ENCODE data around the gene S100P.

DNA sequence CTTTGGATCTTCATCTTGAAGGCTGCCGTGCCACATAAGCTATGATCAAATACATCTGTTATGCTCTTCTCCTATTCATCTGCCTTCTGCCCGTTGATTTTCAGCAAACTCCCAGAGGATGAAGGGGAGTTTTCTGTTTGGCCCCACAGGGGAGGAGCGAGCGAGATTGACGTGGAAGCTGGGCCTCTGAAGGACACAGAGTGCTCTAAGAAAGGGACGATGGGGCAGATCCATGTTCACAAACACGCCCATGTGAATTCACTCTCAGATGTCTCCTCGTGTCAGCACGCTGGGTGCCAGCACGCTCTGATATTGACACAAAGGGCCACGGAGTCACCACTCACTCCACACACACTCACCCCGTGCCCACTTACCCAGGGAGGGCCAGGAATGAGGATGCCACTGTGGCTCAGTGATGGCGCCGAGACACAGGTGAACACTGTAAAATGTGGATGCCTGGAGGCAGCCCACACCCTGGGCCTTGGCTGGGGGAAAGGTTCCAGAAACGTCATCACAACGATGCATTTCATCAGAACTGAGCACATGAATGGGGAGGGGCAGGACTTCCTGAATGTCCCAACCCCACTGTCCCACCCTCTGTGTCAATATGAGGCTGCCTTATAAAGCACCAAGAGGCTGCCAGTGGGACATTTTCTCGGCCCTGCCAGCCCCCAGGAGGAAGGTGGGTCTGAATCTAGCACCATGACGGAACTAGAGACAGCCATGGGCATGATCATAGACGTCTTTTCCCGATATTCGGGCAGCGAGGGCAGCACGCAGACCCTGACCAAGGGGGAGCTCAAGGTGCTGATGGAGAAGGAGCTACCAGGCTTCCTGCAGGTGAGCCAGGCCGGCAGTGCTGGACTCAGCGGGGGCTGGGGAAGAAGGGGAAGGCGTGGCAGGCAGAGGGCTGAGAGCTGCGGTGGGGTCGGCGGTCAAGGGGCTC, at the start of gene S100P:
- TF ChIP-seq, protein P1, sequence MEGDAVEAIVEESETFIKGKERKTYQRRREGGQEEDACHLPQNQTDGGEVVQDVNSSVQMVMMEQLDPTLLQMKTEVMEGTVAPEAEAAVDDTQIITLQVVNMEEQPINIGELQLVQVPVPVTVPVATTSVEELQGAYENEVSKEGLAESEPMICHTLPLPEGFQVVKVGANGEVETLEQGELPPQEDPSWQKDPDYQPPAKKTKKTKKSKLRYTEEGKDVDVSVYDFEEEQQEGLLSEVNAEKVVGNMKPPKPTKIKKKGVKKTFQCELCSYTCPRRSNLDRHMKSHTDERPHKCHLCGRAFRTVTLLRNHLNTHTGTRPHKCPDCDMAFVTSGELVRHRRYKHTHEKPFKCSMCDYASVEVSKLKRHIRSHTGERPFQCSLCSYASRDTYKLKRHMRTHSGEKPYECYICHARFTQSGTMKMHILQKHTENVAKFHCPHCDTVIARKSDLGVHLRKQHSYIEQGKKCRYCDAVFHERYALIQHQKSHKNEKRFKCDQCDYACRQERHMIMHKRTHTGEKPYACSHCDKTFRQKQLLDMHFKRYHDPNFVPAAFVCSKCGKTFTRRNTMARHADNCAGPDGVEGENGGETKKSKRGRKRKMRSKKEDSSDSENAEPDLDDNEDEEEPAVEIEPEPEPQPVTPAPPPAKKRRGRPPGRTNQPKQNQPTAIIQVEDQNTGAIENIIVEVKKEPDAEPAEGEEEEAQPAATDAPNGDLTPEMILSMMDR (conservative IDR thresholded peaks at IDR 0.05; ENCODE audit: low read depth, low read length) = no peak
- TF ChIP-seq POLR2A (IDR thresholded peaks at IDR 0.05; ENCODE audit: low read depth, low read length) = no peak
- no peak for TF ChIP-seq SMC3 (IDR thresholded peaks at IDR 0.05; ENCODE audit: low read depth, low read length)
- no peak for TF ChIP-seq MXI1 (IDR thresholded peaks at IDR 0.05; ENCODE audit: borderline replicate concordance, low read depth, low read length)
- TF ChIP-seq CEBPB (IDR thresholded peaks at IDR 0.05; ENCODE audit: low read depth, low read length) = no peak
- TF ChIP-seq RCOR1 (IDR thresholded peaks at IDR 0.05; ENCODE audit: insufficient replicate concordance, low read length) = no peak
- TF ChIP-seq, protein P2, sequence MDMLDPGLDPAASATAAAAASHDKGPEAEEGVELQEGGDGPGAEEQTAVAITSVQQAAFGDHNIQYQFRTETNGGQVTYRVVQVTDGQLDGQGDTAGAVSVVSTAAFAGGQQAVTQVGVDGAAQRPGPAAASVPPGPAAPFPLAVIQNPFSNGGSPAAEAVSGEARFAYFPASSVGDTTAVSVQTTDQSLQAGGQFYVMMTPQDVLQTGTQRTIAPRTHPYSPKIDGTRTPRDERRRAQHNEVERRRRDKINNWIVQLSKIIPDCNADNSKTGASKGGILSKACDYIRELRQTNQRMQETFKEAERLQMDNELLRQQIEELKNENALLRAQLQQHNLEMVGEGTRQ (IDR thresholded peaks at IDR 0.05; ENCODE audit: low read depth, low read length) = no peak
- no peak for TF ChIP-seq CHD1 (IDR thresholded peaks at IDR 0.05; ENCODE audit: low read depth, low read length)
- no peak for TF ChIP-seq RFX5 (IDR thresholded peaks at IDR 0.05; ENCODE audit: low read depth, low read length)
- TF ChIP-seq RAD21 (IDR thresholded peaks at IDR 0.05; ENCODE audit: low read length) = no peak
- TF ChIP-seq BHLHE40 (IDR thresholded peaks at IDR 0.05; ENCODE audit: low read depth, low read length) = no peak
- no peak for TF ChIP-seq FOS (IDR thresholded peaks at IDR 0.05; ENCODE audit: low read depth, low read length)
